ENCODE data around the gene ODAD3.

DNA sequence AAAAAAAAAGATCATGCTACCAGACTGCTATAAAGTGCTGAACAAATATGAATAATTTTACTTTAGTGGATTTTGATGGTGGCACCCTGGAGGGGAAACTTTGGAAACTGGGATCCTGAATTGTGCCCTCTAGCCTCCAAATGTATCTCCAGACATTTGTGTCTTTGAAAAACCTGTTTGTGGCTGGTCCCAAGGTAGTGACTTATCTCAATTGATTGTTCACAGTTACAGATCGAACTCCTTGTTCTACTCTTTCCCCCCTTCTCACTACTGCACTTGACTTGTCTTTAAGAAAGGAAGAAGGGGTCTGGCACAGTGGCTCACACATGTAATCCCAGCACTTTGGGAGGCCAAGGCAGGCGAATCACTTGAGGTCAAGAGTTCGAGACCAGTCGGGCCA lies 26.3 kb downstream of the ODAD3 start:
- TF ChIP-seq, protein P1, sequence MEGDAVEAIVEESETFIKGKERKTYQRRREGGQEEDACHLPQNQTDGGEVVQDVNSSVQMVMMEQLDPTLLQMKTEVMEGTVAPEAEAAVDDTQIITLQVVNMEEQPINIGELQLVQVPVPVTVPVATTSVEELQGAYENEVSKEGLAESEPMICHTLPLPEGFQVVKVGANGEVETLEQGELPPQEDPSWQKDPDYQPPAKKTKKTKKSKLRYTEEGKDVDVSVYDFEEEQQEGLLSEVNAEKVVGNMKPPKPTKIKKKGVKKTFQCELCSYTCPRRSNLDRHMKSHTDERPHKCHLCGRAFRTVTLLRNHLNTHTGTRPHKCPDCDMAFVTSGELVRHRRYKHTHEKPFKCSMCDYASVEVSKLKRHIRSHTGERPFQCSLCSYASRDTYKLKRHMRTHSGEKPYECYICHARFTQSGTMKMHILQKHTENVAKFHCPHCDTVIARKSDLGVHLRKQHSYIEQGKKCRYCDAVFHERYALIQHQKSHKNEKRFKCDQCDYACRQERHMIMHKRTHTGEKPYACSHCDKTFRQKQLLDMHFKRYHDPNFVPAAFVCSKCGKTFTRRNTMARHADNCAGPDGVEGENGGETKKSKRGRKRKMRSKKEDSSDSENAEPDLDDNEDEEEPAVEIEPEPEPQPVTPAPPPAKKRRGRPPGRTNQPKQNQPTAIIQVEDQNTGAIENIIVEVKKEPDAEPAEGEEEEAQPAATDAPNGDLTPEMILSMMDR (IDR thresholded peaks at IDR 0.05) = no peak
- TF ChIP-seq POLR2A (IDR thresholded peaks at IDR 0.05) = no peak
